ENCODE results near the gene L3MBTL4.
A peak's percentile ranks its signal among the peaks of the same experiment; 100 is the strongest.
"Not testable (repeated sequence)": the region's sequence is repeated elsewhere in the genome, so short reads cannot be mapped to it uniquely, and the experiment has no call there.

L3MBTL4 gene

GRCh38 chr18:6406075-6406909 lies 8.4 kb downstream of the L3MBTL4 start:
- no peak for DNase-seq

DNA sequence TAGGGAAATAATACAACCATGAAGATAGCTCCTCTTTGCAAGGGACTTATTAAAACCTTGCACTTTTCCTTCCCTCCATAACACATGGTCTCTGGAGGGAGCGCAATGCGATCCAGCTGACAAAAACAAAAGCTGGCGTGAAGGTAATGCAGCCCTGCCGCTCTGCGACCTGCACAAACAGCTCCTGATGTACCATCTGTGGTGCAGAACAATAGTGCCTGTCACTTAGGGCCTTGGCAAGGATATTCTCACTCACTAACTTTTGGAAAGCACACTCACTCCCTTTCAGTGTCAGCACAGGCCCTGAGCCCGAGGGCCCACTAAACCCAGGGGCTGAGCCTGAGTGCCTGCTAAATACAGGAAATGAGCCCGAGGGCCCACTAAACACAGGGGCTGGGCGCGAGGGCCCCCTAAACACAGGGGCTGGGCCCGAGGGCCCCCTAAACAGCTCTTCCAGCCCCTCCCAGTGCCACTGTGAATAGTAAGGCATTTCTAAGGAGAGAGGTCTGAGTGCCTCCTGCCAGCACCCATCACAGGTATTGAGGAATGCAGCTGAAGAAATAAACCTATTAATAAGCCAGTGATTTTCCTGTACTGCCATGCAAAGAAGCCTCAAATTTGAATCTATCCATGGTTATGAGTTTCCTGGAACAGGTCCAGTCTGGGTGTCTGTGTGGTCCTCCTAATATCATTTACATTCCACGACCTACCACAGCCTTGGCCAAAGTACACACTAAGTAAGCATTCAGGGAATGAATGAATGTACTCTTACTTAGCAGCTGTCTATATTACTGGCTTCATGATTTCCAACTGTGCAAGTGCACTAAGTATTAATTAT lies 9.3 kb downstream of the L3MBTL4 start:
- DNase-seq = no peak

- no peak for DNase-seq
Measured at GRCh38 chr18:6404834-6405233, 9.9 kb downstream of the L3MBTL4 start.

DNA sequence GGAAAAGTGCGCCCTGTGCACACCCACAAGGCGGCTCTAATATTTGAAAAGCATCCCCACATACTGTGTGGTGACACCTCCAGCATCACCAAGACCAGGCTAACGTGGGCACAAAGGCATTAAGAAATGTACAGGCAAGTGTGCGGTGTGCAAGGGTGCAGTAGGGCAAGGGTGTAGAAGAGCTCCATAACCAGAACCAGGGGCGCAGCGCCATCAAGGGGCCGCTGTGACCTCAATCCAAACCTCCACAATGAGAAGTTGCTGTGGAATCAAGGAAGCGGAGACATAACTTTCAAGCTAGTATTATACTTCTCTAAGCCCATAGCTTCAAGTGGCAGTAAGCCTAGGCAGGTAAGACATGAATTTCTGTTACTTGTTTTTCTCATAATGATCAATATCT lies 13.0 kb downstream of the L3MBTL4 start:
- DNase-seq = no peak

GRCh38 chr18:6399776-6400175 lies 14.9 kb downstream of the L3MBTL4 start:
- no peak for DNase-seq

GRCh38 chr18:6397931-6398566 lies 16.7 kb downstream of the L3MBTL4 start:
- peak; percentile 35 for DNase-seq

DNA sequence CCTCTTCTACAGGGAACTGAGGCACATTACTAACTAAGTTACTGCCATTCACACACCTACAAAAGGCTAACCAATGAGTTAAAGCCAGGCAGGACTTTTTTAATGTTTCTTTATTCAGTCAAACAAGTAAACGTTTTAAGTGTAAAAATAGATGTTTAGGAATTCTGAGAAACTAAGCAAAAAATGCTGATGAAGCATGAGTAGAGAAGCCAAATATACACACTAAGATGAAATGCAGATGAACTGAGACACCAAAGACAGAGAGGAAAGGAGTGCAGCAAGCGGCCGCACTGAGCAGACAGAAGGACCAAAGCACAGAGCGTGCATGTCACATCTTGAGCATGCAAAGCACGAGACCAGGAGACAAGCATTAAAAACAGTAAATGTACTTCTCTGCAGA lies 17.9 kb downstream of the L3MBTL4 start:
- no peak for DNase-seq

DNA sequence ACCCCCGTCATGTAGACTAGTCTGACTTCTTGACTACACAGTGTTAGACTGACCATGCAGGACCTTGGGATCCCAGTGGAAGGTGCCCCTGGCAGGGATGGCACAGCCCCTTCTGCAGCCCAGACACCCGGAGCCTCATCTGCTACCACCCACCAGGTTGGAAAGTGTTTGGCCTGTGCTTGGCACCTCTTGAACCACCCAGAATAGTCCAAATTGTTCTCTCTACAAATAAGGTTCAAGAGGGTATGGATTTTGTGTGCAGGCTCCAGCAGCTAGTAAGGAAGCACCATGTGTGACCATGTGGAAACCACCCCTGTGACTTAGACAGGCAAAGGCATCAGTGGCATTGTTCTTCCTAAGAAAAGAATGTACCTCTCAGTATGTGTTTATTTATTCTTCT lies 18.4 kb downstream of the L3MBTL4 start:
- DNase-seq = no peak

- DNase-seq = no peak
Measured at GRCh38 chr18:6389005-6389404, 25.7 kb downstream of the L3MBTL4 start.

GRCh38 chr18:6382963-6383362 lies 31.7 kb downstream of the L3MBTL4 start:
- peak; percentile 25 for DNase-seq

- DNase-seq = not testable (repeated sequence)
Measured at GRCh38 chr18:6377473-6377872, 37.2 kb downstream of the L3MBTL4 start.

- DNase-seq = no peak
Measured at GRCh38 chr18:6376433-6377229, 38.1 kb downstream of the L3MBTL4 start.

DNA sequence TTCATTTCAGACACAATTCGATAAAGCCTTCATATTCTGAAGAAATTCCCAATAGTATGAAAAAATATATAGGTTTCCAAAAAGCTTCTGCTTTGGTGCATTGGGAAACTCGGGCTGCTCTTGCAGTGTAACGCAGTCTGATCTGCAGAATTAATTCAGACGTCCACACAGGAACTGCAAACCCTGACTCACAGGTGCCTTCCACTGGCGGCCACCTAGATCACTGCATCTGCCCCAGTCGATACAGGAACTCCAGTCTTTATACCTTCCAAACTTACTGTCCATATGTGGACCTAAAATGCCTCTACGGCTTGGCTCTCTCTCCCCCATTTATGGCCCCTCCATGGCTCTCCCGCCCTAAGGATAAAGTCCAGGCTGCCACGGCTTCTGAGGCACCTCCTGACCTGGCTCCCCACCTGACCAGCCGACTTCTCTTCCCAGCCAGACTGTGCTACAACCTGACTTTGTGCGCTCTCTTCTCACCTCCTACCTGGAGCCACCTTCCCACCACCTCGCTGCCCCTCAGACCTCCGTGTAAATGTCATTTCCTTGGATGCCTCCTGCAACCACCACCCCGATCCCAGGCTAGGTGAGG lies 39.7 kb downstream of the L3MBTL4 start:
- no peak for DNase-seq

- DNase-seq = peak; percentile 60
Measured at GRCh38 chr18:6374340-6374739, 40.4 kb downstream of the L3MBTL4 start.

GRCh38 chr18:6373187-6373586 lies 41.5 kb downstream of the L3MBTL4 start:
- no peak for DNase-seq

DNA sequence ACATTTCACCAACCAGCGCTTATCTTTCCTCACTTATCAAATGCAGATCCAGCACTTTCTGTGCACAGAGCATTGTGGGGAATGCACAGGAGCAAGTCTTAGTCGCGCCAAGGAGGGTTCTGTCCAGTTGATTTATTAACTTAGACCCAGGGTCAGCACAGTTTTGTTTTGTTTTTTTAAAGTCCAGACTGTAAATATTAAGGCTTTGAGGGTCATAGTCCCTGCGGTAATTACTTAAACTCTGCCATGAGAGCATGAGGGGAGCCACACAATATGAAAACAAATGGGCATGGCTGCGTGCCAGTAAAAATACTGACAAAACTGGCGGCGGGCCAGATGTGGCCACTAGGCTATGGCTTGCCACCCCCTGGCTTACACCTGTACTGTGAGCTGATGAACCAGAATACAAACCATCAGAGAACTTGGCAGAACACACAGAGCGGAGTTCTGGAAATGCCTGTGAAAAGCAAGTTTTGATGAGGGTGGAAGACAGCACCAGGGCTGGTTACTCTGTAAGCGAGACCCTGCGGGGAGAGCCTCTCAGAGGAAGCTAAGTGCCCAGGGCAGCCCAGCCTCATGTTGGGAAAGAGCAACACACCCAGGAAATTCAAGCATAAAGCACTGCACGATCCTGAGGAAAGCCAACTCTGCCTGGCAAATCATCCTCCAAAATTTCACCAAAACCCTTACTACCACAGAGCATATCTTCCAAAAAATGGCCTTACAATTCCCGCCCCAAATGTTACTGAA lies 43.6 kb downstream of the L3MBTL4 start:
- peak; percentile 81 for DNase-seq

DNA sequence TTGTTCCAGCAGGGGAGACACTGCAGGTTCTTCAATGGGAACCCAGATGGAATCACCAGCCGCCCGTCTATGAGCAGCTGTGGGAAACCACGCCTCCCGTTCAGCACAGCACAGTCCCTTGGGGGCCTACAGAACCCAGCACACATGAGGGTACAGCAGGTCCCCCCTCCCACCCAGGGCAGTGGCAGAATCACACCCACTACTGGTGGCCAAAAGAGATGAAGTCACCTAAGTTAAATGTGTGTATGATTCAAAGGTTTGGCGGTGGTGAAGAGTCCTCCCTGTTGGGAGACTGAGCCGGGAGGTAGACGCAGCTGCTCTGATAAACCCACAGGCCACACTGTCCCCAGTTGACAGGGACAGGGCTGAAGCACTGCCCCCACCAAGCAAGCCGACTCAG lies 44.3 kb downstream of the L3MBTL4 start:
- DNase-seq = peak; percentile 21

DNA sequence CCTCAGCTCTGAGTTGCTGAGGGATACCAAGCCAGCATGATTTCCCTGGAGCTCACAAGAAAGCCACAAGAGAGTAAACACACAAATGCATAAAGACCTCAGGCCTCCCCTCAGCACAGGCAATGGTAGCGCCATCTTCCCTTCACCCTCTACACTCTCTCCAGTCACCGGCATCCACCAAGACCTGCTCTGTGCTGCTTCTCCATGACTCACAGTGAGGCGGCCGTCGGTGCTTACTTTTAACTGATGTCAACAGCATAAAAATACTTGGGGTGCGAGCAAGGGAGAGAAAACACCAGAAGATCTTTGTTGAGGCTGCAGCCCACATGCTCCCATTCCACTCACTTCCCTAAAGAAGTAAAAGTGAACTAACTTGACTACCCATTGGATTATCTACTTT lies 46.7 kb downstream of the L3MBTL4 start:
- DNase-seq = no peak

DNA sequence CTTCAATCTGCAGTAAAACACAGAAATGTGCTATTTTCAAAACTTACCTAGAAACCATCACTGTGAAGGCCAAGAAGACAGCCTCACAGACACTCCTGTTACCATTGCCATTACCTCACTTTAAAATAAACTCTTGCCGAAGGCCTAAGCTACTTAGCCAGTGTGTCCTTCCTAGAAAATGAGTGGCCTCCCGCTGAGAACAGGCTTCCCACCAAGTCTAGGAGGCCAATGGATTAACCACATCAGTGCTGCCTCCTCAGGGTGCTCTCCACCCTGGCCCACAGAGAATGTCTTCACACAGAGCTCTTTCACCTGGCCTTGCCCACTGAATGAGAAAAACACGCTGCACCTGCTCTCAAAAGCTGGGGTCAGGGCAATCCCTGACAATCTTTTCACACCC lies 47.5 kb downstream of the L3MBTL4 start:
- no peak for DNase-seq

DNA sequence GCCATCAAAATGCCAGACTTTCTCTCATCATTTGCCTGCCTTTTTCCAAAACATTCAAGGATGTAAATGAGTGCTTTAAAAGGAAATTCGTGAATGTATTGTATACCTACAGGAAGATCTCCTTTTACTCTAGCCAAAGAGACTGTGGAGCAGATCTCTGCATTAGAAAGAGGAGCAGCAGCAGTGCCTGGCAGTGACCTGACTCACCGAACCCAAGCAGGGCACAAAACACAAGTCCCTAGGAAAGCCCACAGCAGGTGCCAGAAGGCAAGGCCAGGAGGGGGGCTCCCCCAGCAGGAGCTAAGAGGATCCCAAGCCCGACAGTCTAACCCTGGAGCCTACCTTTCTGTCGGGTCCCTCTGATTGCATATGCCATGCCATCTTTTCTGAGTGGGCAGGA lies 47.9 kb downstream of the L3MBTL4 start:
- no peak for DNase-seq

DNA sequence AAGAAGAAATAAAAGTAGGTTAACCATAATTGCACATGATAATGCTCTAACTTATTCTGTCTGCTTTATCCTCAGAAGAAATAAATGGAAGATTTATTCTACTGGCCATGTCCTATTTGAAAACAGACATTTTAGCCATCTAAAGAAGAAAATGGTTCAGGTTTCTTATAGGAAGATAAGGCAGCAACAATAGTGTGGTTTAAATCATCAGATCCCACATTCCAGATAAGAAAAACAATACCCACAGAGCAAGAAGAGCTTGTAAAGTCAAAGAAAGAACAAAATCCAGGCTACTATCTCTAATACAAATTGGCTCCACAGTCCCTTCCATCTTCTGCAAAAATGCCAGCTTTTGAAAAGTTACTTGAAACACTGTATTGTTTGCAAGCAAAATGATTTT lies 49.3 kb downstream of the L3MBTL4 start:
- no peak for DNase-seq

- no peak for DNase-seq
Measured at GRCh38 chr18:6363216-6363615, 51.5 kb downstream of the L3MBTL4 start.
